C4-2B (cell line): ENCODE results near the gene SP4.

Source experiments
- CTCF ChIP-seq: fragments of 450-650 bp; conservative IDR thresholded peaks from 2 replicates; pipeline ENCODE4 v1.5.1; 2017; ENCODE audit warnings: mild to moderate bottlenecking
- ZFX ChIP-seq: fragments of 450-650 bp; IDR thresholded peaks from 2 replicates; pipeline ENCODE4 v1.6.1; 2017

- TF ChIP-seq CTCF, result no peak
- TF ChIP-seq ZFX, result no peak
Observed at GRCh38 chr7:21550076-21550475, 122.2 kb downstream of the SP4 start.
